ENCODE data around the gene GDA.
"Not testable (repeated sequence)": the region's sequence is repeated elsewhere in the genome, so short reads cannot be mapped to it uniquely, and the experiment has no call there.

The GDA gene

DNA sequence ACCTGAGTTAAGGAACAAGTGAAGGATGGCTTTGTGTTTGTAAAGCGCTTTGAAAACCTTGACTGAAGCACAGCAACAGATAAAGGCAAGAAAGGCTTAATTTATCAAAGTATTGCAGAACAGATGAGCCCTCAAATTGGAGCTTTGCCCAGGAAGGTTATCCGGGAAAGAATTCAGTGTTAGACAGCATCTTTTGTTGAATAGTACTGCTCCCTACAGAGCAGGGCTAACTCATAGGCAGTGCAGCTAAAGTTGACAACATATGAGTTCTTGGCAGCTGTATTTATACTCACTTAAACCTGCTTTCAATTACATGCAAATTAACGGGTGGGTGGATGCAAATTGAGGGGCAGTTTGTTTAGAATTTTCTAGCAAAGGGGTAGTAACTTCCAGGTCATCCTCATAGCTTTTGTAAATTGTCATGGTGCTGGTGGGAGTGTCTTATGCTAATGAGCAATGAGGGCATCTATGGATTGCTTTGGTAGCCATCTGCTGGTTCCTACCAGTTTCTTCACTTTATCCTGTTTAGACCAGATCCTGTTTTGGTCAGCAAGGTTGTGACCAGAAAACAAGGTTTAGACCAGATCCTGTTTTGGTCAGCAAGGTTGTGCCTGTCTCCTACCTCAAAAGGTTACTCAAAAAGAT is 105.8 kb downstream of the GDA start:
- Histone ChIP-seq H3K4me3 (no peak overlapping the region), H3K27ac (no peak overlapping the region), H3K4me2 (no peak overlapping the region), H3K4me1 (no peaks in the 10 kb centered on the region), H3K9ac (no peak overlapping the region), H3K27me3 (no peaks in the 10 kb centered on the region), H4K20me1 (no peaks in the 10 kb centered on the region), H3K9me3 (replicated peaks in 1 of 11) (peaks cover 0 to 9% (median 4%) of the 10 kb centered on the region in 11 experiments; a peak in 3 of 22 replicates), H3K36me3 (no peaks in the 10 kb centered on the region)
- no peak for TF ChIP-seq Cebpa-rat (IDR thresholded peaks at IDR 0.05)

DNA sequence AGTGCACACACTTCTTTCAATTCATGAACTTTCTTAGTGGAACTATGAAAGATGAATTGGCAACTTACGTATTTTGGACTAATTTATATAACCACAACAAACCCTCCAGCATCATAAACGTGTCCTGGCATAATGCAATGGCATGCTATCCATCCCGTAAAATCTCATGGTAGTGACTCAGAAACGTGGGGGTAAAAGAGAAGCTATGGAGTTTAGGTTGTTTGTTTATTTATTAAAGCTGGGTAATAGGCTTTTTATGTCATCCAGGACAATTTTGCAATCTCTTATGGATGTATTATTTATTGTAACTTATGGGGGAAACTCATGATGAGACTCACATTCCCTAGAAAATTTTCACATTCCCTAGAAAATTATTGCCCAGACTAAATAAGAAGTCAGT is 106.3 kb downstream of the GDA start:
- Histone ChIP-seq H3K27ac (no peak overlapping the region), H3K36me3 (no peaks in the 10 kb centered on the region), H3K9me3 (replicated peaks in 1 of 11) (peaks cover 0 to 9% (median 4%) of the 10 kb centered on the region in 11 experiments; a peak in 3 of 22 replicates), H3K4me1 (no peaks in the 10 kb centered on the region), H3K4me2 (no peak overlapping the region), H3K9ac (no peak overlapping the region), H3K4me3 (no peak overlapping the region), H4K20me1 (no peaks in the 10 kb centered on the region), H3K27me3 (no peaks in the 10 kb centered on the region)
- no peak for TF ChIP-seq Cebpa-rat (IDR thresholded peaks at IDR 0.05)

DNA sequence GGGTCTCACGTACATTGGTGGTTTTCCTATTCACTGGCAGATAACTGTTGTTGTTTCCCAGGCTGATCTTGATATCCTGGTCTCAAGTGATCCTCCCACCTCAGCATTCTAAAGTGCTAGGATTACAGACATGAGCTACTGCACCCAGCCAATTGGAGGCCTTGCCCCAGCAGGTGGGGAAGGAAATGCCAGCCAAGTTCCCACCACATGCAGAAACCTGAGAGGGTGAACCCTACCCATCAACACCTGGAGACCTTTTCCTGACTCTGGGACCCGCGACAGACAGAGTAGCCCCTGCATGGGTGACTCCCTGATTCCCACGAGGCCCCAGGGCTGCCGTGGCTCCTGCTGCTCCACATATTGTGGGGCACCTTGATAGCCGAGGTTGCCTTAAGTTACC is 107.7 kb downstream of the GDA start:
- no peaks in the 10 kb centered on the region for H4K20me1 ChIP-seq
- H3K4me3 ChIP-seq, result no peak overlapping the region
- no peak overlapping the region for H3K9ac ChIP-seq
- no peak overlapping the region for H3K27ac ChIP-seq
- no peak overlapping the region for H3K4me2 ChIP-seq
- TF ChIP-seq Cebpa-rat (IDR thresholded peaks at IDR 0.05), result no peak
- peaks cover 0 to 9% (median 4%) of the 10 kb centered on the region in 11 experiments; a peak in 3 of 22 replicates for H3K9me3 ChIP-seq (replicated peaks in 1 of 11)
- H3K36me3 ChIP-seq, result no peaks in the 10 kb centered on the region
- no peaks in the 10 kb centered on the region for H3K27me3 ChIP-seq
- H3K4me1 ChIP-seq, result 0 out of 20 replicates have a peak, but pooled peaks cover 0 to 2% (median 0%) of the 10 kb centered on the region in 10 experiments

DNA sequence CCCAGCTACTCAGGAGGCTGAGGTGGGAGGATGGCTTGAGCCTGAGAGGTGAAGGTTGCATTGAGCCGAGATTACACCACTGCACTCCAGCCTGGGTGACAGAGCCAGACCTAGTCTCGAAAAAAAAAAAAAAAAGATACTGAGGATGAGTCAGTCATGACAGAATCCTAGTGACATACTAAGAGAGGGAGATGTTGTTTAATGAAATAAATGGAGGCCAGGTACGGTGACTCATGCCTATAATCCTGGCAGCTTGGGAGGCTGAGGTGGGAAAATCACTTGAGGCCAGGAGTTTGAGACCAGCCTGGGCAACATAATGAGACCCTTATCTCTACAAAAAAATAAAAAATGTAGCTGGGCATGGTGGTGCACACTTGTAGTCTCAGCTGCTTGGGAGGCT is 108.6 kb downstream of the GDA start:
- H3K9ac ChIP-seq, result no peak overlapping the region
- H3K4me3 ChIP-seq, result no peak overlapping the region
- 0 out of 20 replicates have a peak, but pooled peaks cover 0 to 5% (median 0%) of the 10 kb centered on the region in 10 experiments for H3K4me1 ChIP-seq
- no peak overlapping the region for H3K4me2 ChIP-seq
- H3K27me3 ChIP-seq, result no peaks in the 10 kb centered on the region
- H4K20me1 ChIP-seq, result no peaks in the 10 kb centered on the region
- no peaks in the 10 kb centered on the region for H3K36me3 ChIP-seq
- no peak for TF ChIP-seq Cebpa-rat (IDR thresholded peaks at IDR 0.05)
- no peak overlapping the region for H3K27ac ChIP-seq
- peaks cover 0 to 9% (median 4%) of the 10 kb centered on the region in 11 experiments; a peak in 3 of 22 replicates for H3K9me3 ChIP-seq (replicated peaks in 1 of 11)

DNA sequence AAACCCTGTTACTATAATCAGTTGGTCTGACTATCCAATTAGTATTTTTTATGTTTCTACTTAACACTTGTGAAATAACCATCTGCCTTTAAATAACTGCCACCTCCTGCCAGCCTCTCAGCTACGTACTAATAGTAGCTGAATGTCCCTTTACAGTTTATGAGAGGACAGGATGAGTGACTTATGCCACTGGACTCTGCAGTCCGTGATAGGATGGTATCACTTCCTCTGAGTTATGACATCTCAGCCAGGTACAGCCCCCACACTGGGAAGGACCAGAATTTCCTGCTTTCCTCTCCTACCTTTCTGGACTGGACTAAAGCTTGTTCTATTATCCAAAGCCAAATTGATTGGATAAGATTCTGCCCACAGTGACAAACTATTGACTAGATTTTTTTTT is 112.8 kb downstream of the GDA start:
- Histone ChIP-seq H3K9me3 (replicated peaks in 1 of 11) (0 out of 22 replicates have a peak, but pooled peaks cover 0 to 6% (median 0%) of the 10 kb centered on the region in 11 experiments), H4K20me1 (no peaks in the 10 kb centered on the region), H3K4me1 (0 out of 20 replicates have a peak, but pooled peaks cover 0 to 5% (median 0%) of the 10 kb centered on the region in 10 experiments), H3K9ac (no peak overlapping the region), H3K36me3 (no peaks in the 10 kb centered on the region), H3K4me3 (no peak overlapping the region), H3K27me3 (no peaks in the 10 kb centered on the region), H3K27ac (no peak overlapping the region), H3K4me2 (no peak overlapping the region)
- TF ChIP-seq Cebpa-rat (IDR thresholded peaks at IDR 0.05), result no peak

DNA sequence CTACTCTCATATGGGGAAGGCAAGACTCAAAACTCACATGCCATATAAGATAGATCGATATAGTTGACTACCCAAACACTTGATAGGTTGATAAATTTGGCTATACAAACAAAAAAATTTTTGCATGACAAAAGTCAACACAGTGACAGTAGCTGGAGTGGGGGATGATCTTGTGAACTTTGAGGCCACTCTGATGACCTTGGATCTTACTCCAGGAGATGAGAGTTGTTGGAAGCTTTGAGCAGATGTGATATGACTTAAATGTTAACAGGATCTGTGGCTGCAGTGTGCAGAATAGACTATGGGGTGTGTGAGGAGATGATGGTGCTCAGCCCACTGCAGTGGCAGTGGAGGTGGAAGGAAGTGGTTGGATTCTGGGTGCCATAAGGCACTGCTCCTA is 114.3 kb downstream of the GDA start:
- no peak for TF ChIP-seq Cebpa-rat (IDR thresholded peaks at IDR 0.05)
- H3K4me2 ChIP-seq, result no peak overlapping the region
- H3K4me1 ChIP-seq, result 0 out of 20 replicates have a peak, but pooled peaks cover 0 to 5% (median 0%) of the 10 kb centered on the region in 10 experiments
- no peaks in the 10 kb centered on the region for H4K20me1 ChIP-seq
- no peak overlapping the region for H3K4me3 ChIP-seq
- H3K9ac ChIP-seq, result no peak overlapping the region
- no peaks in the 10 kb centered on the region for H3K36me3 ChIP-seq
- no peaks in the 10 kb centered on the region for H3K27me3 ChIP-seq
- no peak overlapping the region for H3K27ac ChIP-seq
- peaks cover 0 to 12% (median 0%) of the 10 kb centered on the region in 11 experiments; a peak in 1 of 22 replicates for H3K9me3 ChIP-seq (replicated peaks in 1 of 11)

DNA sequence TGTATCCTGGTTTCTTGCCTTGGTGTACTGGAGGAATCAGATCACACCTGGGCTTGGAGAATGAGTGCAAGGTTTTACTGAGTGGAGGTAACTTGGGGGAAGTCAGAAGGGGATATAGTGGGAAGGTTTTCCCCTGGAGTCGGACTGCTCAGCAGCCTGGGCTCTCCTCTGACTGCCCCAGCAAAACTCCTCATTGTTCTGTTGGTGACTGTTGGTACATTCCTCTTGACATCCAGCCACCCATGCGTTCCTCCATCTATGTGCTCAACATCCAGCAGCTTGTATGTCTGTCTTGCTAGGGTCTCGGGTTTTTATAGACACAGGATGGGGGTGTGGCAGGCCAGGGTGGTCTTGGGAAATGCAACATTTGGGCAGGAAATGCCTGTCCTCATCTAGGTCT is 119.7 kb downstream of the GDA start:
- H3K36me3 ChIP-seq, result no peaks in the 10 kb centered on the region
- peaks cover 0 to 10% (median 6%) of the 10 kb centered on the region in 10 experiments; a peak in 10 of 20 replicates for H3K4me1 ChIP-seq
- peak overlapping the region in 8 of 11 experiments; percentile 6 to 50 (median 39); a peak in 11 of 22 replicates for H3K4me2 ChIP-seq
- H3K27ac ChIP-seq, result peak overlapping the region in 2 of 11 experiments; percentile 23 to 29; a peak in 1 of 22 replicates
- no peak overlapping the region for H3K4me3 ChIP-seq
- no peak for TF ChIP-seq Cebpa-rat (IDR thresholded peaks at IDR 0.05)
- no peaks in the 10 kb centered on the region for H3K27me3 ChIP-seq
- no peaks in the 10 kb centered on the region for H4K20me1 ChIP-seq
- no peak overlapping the region for H3K9ac ChIP-seq
- H3K9me3 ChIP-seq (replicated peaks in 1 of 11), result peaks cover 0 to 12% (median 0%) of the 10 kb centered on the region in 11 experiments; a peak in 1 of 22 replicates

DNA sequence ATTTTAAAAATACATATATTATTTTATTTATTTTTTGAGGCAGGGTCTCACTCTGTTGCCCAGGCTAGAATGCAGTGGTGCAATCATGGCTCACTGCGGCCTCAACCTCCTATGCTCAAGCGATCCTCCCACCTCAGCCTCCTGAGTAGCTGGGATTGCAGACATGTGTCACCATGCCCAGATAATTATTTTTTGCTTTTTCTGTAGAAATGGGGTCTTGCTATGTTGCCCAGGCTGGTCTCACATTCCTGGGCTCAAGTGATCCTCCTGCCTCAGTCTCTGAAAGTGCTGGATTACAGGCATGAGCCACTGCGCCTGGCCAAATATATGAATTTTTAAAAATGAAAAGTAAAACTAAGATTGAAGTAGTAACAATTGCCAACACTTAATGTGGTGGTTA is 121.1 kb downstream of the GDA start:
- not testable (repeated sequence) for H3K27ac ChIP-seq, H3K4me2 ChIP-seq, H3K27me3 ChIP-seq, H3K4me3 ChIP-seq, H4K20me1 ChIP-seq, H3K4me1 ChIP-seq, H3K36me3 ChIP-seq, H3K9ac ChIP-seq
- peaks cover 0 to 11% (median 0%) of the 10 kb centered on the region in 11 experiments; a peak in 1 of 22 replicates for H3K9me3 ChIP-seq (replicated peaks in 1 of 11)

DNA sequence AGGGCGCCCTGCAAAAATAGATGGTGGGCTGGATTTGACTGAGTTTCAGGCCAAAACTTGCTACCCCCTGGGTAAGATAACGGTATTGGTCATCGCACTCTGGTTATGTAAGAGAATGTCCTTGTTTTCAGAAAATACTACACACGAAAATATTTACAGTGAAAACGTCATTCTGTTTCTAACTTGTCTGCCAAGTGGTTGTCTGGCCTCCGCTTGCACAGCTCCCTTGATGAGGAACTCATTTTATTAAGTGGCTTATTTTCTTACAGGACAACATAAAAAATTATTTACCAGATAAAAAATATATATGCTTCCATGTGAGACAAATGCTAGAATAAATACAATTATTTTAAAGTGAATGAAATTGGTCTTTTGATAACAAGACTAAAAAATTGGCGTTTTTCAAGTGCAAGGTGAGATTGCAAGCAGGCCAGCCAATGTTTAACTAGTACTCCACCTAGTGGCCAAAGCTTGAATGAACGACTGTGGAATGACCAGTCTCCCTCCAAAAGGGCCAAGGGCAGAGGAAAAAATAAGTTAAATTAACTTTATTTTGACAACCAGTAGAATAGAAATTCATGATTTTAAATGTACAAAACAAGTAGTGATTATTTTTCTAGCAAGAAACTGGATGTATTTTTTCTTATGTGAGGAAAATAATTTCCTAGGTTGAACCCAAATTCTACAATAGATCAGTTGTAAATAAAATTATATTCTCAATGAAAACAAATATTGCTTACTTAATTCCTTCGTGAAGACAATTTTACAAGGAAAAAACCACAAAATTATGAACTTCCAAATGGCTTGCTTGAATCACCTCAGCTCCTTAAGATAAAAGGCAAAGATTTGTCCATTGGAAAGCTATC is 122.6 kb downstream of the GDA start:
- Histone ChIP-seq H3K4me1 (peaks cover 0 to 10% (median 6%) of the 10 kb centered on the region in 10 experiments; a peak in 10 of 20 replicates), H3K36me3 (no peaks in the 10 kb centered on the region), H3K4me2 (no peak overlapping the region), H3K27me3 (no peaks in the 10 kb centered on the region), H3K4me3 (no peak overlapping the region), H3K27ac (no peak overlapping the region), H3K9me3 (replicated peaks in 1 of 11) (peaks cover 0 to 8% (median 0%) of the 10 kb centered on the region in 11 experiments; a peak in 1 of 22 replicates), H3K9ac (no peak overlapping the region), H4K20me1 (no peaks in the 10 kb centered on the region)
- TF ChIP-seq Cebpa-rat (IDR thresholded peaks at IDR 0.05), result no peak
